KMS-11 (cell line): ENCODE results near the gene CES4A.

Experiments
- H2AFZ ChIP-seq: fragments of 200-600 bp; sonication (generic); 2 replicates; pipeline ENCODE4 v1.6.1; 2016; ENCODE audit warnings: antibody characterized with exemption, mixed run types, low read depth
- H3K27ac ChIP-seq: fragments of 200-600 bp; sonication (generic); 2 replicates; pipeline ENCODE4 v1.6.1; 2016; ENCODE audit warnings: mild to moderate bottlenecking, mixed run types
- H3K27me3 ChIP-seq: fragments of 200-600 bp; sonication (generic); 2 replicates; pipeline ENCODE4 v1.6.1; 2017; ENCODE audit warnings: mild to moderate bottlenecking, low read depth, mixed run types, moderate library complexity; ENCODE audit not compliant: insufficient read depth
- H3K36me3 ChIP-seq: fragments of 200-600 bp; sonication (generic); 2 replicates; pipeline ENCODE4 v1.6.1; 2017; ENCODE audit warnings: mild to moderate bottlenecking, mixed run types; ENCODE audit not compliant: insufficient read depth
- H3K4me1 ChIP-seq: fragments of 200-600 bp; sonication (generic); 2 replicates; pipeline ENCODE4 v1.6.1; 2016; ENCODE audit warnings: mild to moderate bottlenecking, low read depth, mixed run types; ENCODE audit not compliant: poor library complexity, severe bottlenecking
- H3K4me2 ChIP-seq: fragments of 200-600 bp; sonication (generic); 2 replicates; pipeline ENCODE4 v1.7.0; 2016; ENCODE audit warnings: mild to moderate bottlenecking, mixed run types
- H3K4me3 ChIP-seq: fragments of 200-600 bp; sonication (generic); IDR thresholded peaks from 2 replicates; pipeline ENCODE4 v1.6.1; 2017; ENCODE audit warnings: low read depth, low read length, mixed read lengths; ENCODE audit not compliant: insufficient read depth
- H3K79me2 ChIP-seq: fragments of 200-600 bp; sonication (generic); 2 replicates; pipeline ENCODE4 v1.6.1; 2016; ENCODE audit warnings: low read depth, mixed run types; ENCODE audit not compliant: insufficient read depth
- H3K9ac ChIP-seq: fragments of 200-600 bp; sonication (generic); 2 replicates; pipeline ENCODE4 v1.6.1; 2016; ENCODE audit warnings: mild to moderate bottlenecking, mixed run types
- H4K20me1 ChIP-seq: fragments of 200-600 bp; sonication (generic); 2 replicates; pipeline ENCODE4 v1.6.1; 2016; ENCODE audit warnings: mild to moderate bottlenecking, mixed run types; ENCODE audit not compliant: insufficient read depth
- TF ChIP-seq, protein P1 (sequence below): fragments of 200-600 bp; sonication (generic); conservative IDR thresholded peaks from 2 replicates; pipeline ENCODE4 v1.6.1; 2017; ENCODE audit warnings: low read depth, mild to moderate bottlenecking, antibody characterized with exemption, low read length, moderate library complexity, mixed read lengths

Gene CES4A

DNA sequence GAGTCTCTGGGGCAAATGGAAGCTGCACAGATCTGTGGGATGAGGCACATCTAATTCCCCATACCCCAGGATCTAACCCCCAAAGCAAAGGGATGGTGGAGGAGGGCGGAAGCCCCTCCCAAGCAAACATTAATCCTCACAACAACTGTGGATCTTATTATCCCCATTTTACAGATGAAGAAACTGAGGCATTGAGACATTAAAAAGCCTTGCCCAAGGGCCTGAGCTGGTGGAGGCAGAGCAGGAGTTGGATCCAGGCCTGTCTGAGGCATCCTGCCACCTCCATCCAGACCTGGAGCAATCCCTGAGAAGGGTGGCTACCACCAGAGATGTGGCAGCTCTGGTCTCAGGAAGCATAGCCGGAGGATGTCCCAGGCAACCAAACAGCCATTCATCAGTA, 22.9 kb downstream of the CES4A start:
- H3K4me1 ChIP-seq = peaks cover 6% of the 10 kb centered on the region
- H3K4me2 ChIP-seq = no peak overlapping the region
- TF ChIP-seq, protein P1, sequence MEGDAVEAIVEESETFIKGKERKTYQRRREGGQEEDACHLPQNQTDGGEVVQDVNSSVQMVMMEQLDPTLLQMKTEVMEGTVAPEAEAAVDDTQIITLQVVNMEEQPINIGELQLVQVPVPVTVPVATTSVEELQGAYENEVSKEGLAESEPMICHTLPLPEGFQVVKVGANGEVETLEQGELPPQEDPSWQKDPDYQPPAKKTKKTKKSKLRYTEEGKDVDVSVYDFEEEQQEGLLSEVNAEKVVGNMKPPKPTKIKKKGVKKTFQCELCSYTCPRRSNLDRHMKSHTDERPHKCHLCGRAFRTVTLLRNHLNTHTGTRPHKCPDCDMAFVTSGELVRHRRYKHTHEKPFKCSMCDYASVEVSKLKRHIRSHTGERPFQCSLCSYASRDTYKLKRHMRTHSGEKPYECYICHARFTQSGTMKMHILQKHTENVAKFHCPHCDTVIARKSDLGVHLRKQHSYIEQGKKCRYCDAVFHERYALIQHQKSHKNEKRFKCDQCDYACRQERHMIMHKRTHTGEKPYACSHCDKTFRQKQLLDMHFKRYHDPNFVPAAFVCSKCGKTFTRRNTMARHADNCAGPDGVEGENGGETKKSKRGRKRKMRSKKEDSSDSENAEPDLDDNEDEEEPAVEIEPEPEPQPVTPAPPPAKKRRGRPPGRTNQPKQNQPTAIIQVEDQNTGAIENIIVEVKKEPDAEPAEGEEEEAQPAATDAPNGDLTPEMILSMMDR = no peak
- no peaks in the 10 kb centered on the region for H3K36me3 ChIP-seq
- H3K4me3 ChIP-seq = no peak overlapping the region
- no peak overlapping the region for H3K9ac ChIP-seq
- H4K20me1 ChIP-seq = no peaks in the 10 kb centered on the region
- no peak overlapping the region for H2AFZ ChIP-seq
- no peaks in the 10 kb centered on the region for H3K79me2 ChIP-seq
- no peak overlapping the region for H3K27ac ChIP-seq
- H3K27me3 ChIP-seq = peaks cover 12% of the 10 kb centered on the region

DNA sequence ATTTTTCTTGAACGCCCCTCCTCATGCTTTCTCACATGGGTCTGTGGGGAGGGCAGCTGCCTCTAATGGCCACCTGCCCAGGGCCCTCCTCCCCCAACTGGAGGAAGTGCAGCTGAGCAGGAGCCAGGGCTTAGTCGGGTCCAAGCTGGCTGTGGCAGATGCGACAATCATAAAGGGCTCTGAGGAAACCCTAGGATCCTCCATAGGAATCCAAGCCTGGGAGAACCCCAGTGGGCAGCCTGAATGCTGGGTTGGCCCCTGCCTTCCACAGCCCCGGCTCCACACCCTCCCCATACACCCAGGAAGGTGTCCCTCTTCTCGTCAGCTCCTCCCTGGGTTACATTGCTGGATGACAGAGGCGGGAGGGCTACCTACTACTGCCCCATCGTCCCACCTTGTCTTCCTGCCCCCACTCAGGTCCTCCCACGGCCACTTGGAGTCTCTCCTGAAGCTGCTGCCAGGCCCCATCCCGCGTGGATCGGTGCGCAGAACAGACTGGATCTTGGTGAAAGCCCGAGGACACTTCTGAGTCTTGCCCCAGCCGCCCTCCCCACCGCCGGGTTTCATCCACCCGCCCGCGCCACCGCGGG, 24.9 kb downstream of the CES4A start:
- Histone ChIP-seq H3K4me1 (peaks cover 9% of the 10 kb centered on the region), H3K4me2 (peak overlapping the region; percentile 55), H3K36me3 (no peaks in the 10 kb centered on the region), H3K9ac (no peak overlapping the region; the same call in 1 of the 2 replicates), H3K27me3 (peaks cover 12% of the 10 kb centered on the region), H3K79me2 (no peaks in the 10 kb centered on the region), H4K20me1 (no peaks in the 10 kb centered on the region), H3K27ac (no peak overlapping the region), H2AFZ (peak overlapping the region; percentile 65), H3K4me3 (no peak overlapping the region)
- TF ChIP-seq, protein P1 = no peak

DNA sequence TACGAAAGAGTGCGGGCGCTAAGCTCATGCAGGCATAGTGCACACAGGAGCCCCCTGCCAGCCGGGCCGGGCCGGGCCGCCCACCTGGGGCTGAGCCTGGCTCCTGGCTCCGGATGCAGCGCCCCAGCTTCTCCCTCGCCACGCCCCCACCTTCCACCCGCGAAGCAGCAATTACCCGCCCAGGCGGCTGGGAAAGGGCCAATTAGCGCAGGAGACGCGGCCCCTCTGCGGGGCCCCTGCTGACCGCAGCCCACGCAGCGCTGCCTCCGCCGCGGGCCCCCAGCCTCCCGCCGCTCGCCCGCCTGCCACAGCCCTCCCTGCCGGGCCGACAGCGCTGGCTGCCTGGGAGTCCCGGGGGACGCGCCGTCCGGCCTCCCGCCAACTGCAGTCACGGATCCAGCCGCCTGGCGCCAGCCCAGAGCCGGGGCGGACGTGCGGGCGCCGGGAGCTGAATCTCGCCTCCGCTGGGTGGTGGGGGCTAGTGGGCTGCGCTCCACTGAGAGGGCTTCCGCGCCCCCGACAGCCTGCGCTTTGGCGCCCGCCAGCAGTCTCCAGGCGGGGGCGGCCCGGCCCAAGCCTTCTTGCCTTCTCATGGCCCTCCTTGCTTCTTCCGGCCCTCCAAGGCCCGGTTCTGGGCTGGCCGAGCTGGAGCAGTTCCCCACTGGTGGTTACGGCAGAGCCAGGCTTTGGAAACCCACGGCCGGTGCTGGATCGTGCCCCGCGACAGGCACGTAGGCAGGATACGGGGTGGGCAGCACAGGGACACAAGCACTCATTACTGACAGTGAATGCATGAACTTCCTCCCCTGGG, 25.6 kb downstream of the CES4A start:
- peak overlapping the region; percentile 55 for H3K4me2 ChIP-seq
- no peaks in the 10 kb centered on the region for H4K20me1 ChIP-seq
- no peaks in the 10 kb centered on the region for H3K79me2 ChIP-seq
- TF ChIP-seq, protein P1 = no peak
- no peak overlapping the region for H3K4me3 ChIP-seq
- peak overlapping the region; percentile 65 for H2AFZ ChIP-seq
- H3K9ac ChIP-seq = peak overlapping the region; percentile 30; the same call in 1 of the 2 replicates
- H3K36me3 ChIP-seq = no peaks in the 10 kb centered on the region
- peaks cover 12% of the 10 kb centered on the region for H3K27me3 ChIP-seq
- H3K4me1 ChIP-seq = peaks cover 9% of the 10 kb centered on the region
- no peak overlapping the region for H3K27ac ChIP-seq

DNA sequence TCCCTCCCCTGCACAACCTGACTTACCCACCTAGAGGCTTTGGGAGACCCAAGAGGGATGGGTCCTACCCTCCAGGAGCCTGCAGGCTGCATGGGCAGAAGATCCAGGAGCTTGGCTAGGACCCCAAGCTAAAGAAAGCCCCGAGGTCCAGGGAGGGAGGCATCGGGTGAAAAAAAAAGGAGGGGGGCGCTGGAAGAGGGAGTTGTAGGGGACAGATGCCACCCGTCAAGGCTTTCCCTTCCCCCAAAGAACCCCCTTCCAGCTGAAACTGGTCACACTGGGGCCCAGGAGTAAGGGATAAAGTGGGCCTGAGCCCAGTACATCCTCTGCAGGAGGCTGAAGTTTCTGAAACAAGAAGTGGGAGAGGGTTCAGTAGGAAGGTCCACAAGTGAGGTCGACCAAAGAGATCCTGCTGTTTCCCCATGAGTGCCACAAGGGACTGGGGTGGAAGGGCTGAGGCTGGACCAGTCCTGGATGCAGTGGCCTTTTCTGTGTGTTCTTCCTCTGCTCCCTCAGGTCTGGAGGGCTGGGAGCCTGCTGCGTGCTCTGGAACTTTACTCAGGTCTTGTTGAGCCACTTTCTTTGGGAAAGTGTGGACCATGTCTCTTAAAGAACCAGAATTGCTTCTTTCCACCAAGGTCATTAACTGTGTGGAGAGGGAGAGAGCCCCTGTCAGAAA, 26.4 kb downstream of the CES4A start:
- Histone ChIP-seq H2AFZ (peak overlapping the region; percentile 65; the same call in 1 of the 2 replicates), H3K27me3 (peaks cover 12% of the 10 kb centered on the region), H4K20me1 (no peaks in the 10 kb centered on the region), H3K36me3 (no peaks in the 10 kb centered on the region), H3K27ac (no peak overlapping the region), H3K9ac (no peak overlapping the region), H3K4me1 (peaks cover 9% of the 10 kb centered on the region), H3K4me3 (no peak overlapping the region), H3K79me2 (no peaks in the 10 kb centered on the region), H3K4me2 (peak overlapping the region; percentile 55; the same call in 1 of the 2 replicates)
- TF ChIP-seq, protein P1 = no peak
